Adipose tissue (tissue), 3 donors: ENCODE measurements around the gene MME. TPM values are rescaled to one million over a fixed set of nuclear protein-coding genes. Genes with fewer than 3 reads are reported as not detected.
"Not testable (repeated sequence)": the region's sequence is repeated elsewhere in the genome, so short reads cannot be mapped to it uniquely, and the experiment has no call there.

Experiments
- H3K27ac ChIP-seq: one replicate; pipeline ENCODE4 v1.5.1; 2013; ENCODE audit warnings: low read depth, low read length
- WGBS, 3 donors: extraction: QIAGEN DNeasy Blood & Tissue Kit; methylation state at CpG; one replicate each; pipeline ENCODE4 v1.1.7; 2013; 5-methylcytosine and 5-hydroxymethylcytosine counted together
- polyA plus RNA-seq, 3 donors: library from polyadenylated mRNA; stranded (reverse); fragments of 200-250 nt; gene quantifications; one replicate each; pipeline ENCODE4 v1.2.3, GENCODE V29; 2013
- donor health status: healthy with polysubstance abuse.
- donor health status: Bipolar disorder and iron deficiency.
- donor health status: healthy.

Gene MME
- polyA plus RNA-seq, 3 donors, result 16.0 to 97.0 (median 39.8) TPM

DNA sequence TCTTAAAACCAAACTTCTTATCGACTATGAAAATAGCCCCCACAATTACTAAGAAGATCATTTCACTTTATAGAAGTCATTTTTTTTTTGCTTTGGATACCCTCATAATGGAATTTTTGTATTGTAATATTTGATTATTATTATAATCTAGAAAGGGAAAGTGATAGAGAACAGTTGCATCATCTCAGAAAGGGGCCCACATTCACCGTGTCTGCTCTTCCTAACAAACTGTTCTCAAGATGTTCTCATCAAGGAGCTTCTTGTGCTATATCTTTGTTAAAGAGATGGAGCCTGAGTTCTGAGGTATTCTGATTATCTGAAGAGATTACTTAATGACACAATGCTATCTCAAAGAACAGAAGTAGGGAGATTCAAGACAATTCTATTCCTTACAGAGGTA is 49.3 kb downstream of the MME start:
- H3K27ac ChIP-seq, result no peak overlapping the region
- 71 to 81% (median 77%) methylated on average over 2 of the region's 2 CpGs for WGBS, 3 donors

DNA sequence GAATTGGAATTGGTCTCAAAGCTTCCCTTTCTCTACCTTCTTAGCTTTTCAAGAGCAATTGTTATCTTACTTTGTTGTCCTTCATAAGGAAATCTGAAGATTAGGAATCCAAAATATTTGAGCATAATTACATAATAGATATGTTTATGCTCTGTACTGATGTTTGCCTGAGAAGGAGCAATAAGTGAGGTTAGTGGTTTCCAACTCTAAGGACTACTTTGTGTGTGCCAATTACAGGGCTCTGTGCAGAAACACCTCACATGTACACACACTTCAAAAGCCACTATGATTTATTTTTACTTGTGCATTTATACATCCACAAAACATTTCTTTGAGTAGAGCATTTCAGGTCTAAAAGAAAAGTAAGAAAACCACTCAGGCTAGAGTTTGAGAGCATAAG is 49.9 kb downstream of the MME start:
- H3K27ac ChIP-seq, result no peak overlapping the region

DNA sequence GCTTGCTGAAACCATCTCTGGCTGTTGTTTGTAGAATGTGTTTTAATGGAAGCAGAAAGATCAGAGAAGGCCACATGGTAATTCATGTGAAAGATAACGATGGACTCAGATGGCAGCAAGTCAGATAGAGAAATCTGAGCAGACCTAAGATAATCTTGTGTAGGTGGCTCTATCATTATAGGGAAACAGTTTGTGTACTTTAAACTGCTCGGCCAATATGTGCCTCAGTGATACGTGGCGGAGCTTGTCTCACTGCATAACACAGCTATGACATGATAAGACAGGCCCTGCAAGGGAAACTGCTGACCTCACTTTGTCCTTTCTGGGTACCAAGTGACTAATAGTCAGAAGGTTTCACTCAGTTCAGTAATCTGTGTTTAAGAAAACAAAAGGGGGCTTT is 51.0 kb downstream of the MME start:
- no peak overlapping the region for H3K27ac ChIP-seq
- WGBS, 3 donors, result 51 to 82% (median 76%) methylated on average over 4 of the region's 4 CpGs

DNA sequence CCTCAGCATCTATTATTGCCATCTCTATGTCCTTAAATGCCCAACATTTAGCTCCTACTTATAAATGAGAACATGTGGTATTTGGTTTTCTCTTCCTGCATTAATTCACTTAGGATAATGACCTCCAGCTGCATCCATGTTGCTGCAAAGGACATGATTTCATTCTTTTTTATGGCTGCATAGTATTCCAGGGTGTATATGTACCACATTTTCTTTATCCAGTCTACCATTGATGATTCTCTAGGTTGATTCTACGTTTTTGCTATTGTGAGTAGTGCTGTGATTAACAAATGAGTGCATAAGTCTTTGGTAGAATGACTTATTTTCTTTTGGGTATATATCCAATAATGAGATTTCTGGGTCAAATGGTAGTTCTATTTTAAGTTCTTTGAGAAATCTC is 54.2 kb downstream of the MME start:
- H3K27ac ChIP-seq, result not testable (repeated sequence)
- WGBS, 3 donors, result 44 to 71% (median 54%) methylated on average over 1 of the region's 1 CpG

DNA sequence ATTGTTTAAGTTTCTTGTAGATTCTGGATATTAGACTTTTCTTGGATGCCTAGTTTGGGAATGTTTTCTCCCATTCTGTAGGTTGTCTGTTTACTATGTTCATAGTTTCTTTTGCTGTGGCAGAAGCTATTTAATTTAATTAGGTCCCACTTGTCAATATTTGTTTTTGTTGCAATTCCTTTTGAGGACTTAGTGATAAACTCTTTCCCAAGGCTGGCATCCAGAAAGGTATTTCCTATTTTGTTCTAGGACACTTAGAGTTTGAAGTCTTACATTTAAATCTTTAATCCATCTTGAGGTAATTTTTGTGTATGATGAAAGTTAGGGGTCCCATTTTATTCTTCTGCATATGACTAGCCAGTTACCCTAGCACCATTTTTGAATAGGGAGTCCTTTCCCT is 54.9 kb downstream of the MME start:
- H3K27ac ChIP-seq, result no peak overlapping the region

DNA sequence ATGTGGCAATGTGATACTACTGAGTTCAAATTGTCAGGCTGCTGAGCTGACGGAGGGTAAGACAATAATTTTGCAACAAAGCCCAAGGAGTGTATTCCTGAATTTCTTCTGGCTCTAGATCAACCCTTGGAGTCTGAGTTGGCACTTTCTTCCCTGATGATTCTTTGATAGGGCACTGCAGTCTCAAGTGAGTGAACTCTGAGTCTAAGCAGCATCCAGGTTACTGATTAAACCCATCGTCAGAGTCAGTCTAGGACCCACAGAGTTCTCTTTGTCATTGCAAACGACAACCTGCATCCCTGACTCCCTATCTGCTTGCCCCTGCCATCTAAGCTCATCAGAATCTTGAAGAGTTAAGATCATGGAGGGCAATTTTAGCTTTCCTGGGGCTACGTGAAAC is 58.6 kb downstream of the MME start:
- H3K27ac ChIP-seq, result no peak overlapping the region
- WGBS, 3 donors, result 50 to 88% (median 86%) methylated on average over 4 of the region's 4 CpGs

DNA sequence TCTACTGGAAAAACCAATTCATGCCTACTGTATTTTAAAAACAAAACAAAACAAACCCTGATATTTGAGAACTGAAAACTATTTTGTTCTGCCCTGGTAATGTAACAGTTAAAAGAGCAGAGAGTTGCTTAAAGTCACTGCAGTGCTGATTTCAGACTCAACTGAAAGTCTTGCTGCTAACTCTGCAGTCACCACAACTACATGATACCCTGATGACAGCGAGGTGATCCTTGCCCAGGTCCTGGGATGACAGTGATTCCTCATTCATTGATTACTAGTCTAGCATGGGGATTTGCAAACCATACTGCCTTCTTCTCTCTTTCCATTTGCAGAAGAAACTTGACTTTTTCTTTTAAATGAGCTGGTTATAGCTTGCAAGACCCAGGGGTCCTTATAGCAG is 67.5 kb downstream of the MME start:
- 67 to 91% (median 81%) methylated on average over 1 of the region's 1 CpG for WGBS, 3 donors
- no peak overlapping the region for H3K27ac ChIP-seq

DNA sequence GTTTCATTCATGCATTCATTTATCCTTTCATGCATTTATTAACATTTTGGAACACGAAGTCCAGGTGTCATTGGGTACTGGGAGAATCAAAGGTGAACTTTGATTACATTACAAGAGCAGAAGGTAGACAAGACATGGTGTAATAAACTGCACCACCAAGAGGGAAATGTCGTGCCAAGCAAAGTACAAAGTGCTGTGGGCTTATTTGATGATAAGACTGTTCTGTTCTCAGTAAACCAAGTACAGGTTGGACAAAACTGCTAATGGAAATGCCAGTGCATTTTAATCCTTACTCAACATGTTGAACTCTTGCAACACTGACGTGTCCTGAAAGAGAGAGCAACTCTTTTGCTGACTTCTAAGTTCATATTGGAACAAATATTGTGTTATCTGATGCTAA is 69.4 kb downstream of the MME start:
- WGBS, 3 donors, result 60 to 66% (median 63%) methylated on average over 3 of the region's 3 CpGs
- H3K27ac ChIP-seq, result no peak overlapping the region

DNA sequence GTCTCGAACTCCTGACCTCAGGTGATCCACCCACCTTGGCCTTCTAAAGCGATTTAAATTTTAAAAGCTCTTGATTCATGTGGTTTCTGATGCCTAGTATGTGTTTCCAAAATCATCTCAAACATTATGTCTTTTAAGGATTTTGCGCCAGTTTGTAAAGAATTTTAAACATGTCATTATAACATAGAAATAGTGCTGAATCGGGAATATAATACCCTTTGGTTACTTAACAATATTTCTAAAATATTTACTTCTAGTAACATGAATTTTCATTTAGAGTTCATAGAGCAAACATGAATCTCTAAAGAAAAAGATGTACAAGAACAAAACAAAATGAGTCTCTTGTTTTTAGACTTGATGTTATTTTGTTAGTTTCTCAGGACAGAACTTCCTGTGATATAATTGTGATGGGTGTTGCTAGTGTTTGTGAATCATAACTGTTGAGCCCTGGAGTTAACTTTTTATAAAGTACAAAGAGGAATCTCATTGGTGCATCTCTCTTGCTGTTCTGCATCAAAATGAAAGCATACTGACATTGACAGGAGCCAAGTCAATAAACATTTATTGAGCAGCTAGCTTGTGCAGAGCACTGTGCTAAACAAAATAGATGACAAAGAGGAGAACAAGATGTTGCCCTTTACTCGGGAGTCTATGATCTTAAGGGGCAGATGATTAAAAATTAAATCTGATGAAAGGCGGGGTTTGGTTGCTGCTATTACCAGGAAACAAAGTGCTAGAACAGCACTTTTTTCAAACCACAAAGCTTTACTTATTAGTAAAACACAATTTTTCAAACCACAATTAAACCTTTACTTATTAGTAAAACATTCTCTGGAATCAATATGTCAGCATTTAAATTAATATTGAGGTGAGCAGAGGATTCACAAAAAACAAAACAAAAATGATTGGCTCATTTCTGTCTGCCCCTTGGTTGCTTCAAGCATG is 73.4 kb downstream of the MME start:
- no peak overlapping the region for H3K27ac ChIP-seq
- WGBS, 3 donors, result 79 to 92% (median 89%) methylated on average over 6 of the region's 6 CpGs

DNA sequence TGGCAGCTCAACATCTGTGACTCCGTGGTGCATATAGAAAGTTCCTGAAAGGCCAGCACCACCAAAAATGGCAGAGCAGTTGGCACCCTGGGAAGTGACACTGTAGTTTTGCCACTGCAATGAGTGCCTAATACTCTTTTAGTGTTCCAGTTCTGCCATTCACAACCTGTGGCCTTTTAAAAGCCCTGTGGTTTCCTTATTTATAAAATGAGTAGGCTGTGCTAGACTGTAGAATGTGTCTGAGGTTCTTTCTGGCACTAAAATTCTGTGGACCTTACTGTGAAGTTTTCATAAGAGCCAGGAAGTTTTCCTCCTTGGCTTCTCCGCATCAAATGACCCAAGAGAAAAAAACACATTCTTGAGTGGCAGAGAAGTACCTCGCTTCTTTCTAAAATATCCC is 74.1 kb downstream of the MME start:
- 83 to 88% (median 85%) methylated on average over 3 of the region's 3 CpGs for WGBS, 3 donors
- H3K27ac ChIP-seq, result no peak overlapping the region

DNA sequence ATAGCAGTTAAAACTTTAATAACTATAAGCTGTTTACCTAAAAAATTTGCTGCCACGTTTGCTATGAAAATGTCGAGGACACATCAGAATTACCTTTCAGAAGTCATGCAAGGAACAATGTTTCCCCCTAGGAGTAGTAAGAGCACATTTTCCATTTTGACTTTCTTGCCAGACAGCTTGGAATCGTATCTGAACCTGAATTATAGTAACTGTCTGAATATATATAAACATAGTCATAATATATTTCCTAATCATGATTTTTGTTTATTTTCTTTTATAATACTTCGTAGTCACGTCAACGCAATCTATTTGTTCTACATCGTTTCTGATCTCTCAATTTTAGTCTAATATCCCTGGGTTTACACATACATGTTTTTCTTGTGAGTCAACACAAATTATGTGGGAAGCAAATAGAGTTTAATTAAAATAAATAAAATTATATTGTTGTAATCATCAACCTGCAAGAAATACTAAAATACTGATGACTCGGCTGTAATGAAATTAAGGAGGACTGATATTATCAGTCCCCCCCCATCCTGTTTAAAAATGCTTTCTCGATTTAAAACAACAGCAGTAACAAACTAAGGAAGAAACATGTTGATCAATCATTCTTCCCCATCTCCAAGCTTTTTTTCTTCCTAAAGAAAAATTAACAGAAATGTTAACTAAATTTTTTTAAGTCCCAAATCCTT is 78.4 kb downstream of the MME start:
- H3K27ac ChIP-seq, result no peak overlapping the region
- 74 to 85% (median 79%) methylated on average over 9 of the region's 9 CpGs for WGBS, 3 donors

DNA sequence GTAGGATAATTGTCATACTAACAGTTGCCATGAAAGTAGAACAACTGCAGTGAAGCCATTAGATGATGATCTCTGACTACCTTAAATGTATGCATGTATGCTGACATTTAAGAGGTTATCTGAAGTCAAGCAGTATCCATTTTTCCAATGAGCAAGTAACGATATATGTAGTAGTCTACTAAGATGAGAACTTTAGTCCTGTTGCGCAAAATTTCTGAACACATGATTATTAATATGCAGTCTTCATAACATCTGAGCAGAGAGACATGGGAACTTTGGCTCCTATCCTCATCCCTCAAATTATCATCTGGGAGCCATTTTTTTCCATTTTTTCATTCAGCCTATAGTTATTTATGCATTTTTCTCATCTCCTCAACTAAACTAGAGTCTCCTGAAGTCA is 79.2 kb downstream of the MME start:
- no peak overlapping the region for H3K27ac ChIP-seq
- 93 to 97% (median 94%) methylated on average over 2 of the region's 2 CpGs for WGBS, 3 donors

DNA sequence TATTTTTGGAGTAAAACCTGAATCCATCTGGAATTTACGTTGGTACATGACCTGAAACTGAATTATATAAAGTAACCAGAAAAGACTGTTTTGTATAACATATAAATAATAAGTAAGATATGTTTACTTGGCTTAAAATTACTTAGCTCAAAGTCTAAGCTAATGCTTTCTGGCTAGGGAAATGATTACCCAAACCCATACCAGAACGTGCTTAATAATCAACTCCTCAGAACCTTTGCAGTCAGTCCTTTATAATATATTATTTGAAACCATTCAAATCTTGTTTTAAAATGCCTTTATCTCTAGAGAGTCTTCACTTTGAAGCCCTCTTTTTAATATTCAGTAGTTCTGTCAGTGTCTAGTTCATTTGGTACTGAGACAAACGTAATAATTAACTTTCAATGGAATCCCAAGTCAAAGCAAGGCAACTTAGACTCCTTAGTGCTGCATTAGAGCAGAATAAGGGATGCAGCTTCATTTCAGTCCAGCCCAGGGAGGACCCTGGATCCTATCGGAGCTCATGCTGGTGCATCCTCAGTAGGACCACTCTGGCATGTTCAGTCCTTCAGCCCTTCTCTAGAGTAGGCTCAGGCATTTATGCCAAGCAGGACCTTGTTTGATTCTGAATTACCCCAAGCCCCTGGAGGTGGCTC is 81.6 kb downstream of the MME start:
- WGBS, 3 donors, result 55 to 86% (median 78%) methylated on average over 4 of the region's 4 CpGs

DNA sequence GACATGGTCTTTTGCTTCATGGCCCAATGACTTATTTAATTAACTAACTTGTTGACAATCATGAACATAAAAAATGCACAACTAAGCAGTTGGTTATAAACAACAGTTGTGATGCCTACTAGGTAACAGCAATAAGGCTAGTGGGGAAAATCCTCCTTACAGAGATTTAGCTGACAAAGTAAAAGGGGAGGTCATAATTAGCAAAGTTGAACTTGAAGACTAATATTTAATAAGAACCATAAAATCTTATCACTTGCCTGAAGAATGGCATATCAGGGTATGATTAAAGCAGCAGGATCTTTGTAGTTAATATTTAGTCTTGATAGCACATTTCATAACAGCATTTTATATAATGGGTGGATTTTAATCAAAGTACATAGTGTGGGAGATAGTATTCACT is 84.2 kb downstream of the MME start:
- H3K27ac ChIP-seq, result no peak overlapping the region

More for the DNA sequence above, 81.6 kb downstream of the MME start:
- H3K27ac ChIP-seq, result no peak overlapping the region

DNA sequence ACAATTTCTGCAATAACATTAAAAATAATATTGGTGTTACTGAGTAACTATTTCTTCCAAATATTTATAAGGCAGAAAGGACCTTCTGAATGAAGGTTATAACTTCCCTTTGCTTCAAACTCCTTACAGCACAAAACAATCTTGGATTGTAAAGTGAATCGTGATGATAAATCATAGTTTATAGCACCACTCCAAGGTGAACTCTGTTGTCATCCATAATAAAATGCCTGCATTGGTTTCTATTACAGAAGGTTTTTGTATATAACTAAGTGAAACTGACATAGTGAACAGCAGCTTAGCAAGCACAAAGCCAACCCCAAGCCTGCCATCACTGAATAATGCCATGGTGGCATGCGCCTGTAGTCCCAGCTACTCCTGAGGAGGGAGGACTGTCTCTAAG is 86.3 kb downstream of the MME start:
- WGBS, 3 donors, result 83 to 99% (median 93%) methylated on average over 2 of the region's 2 CpGs
- no peak overlapping the region for H3K27ac ChIP-seq

DNA sequence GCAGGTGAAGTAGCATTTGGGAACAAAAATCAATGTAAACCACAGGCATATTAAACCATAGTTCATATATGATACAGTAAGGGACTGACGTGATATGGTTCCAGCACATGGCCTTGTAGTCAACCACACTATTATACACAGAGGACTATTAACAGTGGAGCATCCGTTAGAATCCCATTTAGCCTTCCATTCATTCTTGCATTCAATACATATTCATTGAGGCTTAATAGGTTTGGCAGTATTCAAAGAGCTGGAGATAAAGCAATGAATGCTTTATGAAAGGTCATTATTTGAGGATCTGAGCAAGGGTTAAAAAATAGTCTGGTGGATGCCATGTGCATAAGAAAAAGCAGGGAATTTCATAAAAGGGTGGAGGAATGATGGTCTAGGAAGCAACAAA is 89.1 kb downstream of the MME start:
- WGBS, 3 donors, result 74 to 93% (median 92%) methylated on average over 2 of the region's 2 CpGs
- H3K27ac ChIP-seq, result no peak overlapping the region

DNA sequence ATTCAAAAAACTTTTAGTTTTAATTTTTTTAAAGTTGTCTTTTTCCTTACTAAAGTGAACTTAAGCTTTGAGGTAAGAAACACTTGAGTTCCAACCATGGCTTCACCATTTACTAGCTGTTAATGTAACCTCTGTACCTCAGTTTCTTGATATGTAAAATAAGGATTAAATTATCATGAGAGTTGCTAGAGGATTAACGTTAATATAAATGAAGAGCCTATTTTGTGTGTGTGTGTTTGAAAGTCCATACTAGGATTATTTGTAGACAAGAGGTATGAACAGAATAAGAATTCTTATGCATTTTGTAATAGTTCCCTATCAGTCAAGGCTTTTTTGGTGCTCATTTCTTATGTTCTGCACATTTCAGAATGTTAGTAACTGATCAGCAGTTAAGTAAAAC is 93.7 kb downstream of the MME start:
- WGBS, 3 donors, result 68 to 88% (median 87%) methylated on average over 1 of the region's 1 CpG
- H3K27ac ChIP-seq, result no peak overlapping the region

DNA sequence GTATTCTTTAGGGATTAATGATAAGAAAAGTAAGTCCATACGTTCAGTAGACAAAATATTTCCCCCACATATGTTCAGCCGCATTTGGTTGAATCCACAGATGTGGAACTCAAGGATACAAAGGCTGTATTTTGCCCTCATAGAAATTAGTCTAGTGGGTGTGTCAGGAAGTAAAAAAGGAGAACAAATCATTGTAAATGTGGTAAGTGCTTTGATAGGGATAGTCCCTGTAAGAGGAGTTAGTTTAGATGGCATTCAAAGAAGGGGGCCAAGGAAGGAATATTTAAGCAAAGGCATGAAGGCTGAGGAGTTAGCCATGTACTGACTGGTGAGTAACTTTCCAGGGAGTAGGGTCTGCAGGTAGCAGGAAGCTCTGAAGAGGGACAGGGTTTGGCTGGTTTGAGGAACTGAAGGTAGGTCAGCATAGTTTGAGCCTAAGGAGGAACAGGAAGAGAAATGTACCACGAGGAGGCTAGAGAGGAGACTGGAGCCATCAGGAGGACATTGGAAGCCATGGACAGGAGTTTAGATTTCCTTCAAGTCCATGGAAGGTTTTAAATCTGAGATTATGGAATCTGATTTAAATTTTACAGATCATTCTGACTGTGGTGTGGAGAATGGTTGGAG is 98.8 kb downstream of the MME start:
- 65 to 80% (median 74%) methylated on average over 3 of the region's 3 CpGs for WGBS, 3 donors
- H3K27ac ChIP-seq, result no peak overlapping the region

DNA sequence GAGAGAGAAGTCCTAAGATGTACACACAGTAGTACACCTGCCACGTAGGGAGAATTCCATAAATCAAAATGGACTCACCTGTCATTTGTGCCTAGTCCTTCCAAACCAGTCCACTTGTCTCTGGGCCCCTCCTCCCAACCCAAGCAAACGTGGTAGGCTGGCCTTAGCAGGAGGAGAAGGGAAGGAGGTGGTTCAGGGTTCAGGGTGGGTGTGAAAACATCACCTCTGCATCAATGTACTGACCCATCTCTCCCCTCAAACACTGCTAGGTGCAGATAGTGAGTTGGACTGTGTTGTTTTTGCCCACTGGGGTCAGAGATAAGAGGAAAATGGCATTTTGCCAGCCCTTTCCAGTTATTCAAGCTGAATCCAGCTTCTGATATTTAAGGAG is 99.3 kb downstream of the MME start:
- no peak overlapping the region for H3K27ac ChIP-seq
- 32 to 64% (median 60%) methylated on average over 2 of the region's 2 CpGs for WGBS, 3 donors
